Stimulated activated naive CD8-positive, alpha-beta T cell treated with anti-CD3 and anti-CD28 coated beads, Interleukin-15, amount 100 ng/mL, for 72 hours (primary cell): ENCODE measurements around the gene GNL2.

Source experiments
- ATAC-seq: fragments of 150-1000 bp; cut with Tn5 transposase; 2 replicates; pipeline ENCODE4 v1.10.0; 2021; ENCODE audit warnings: mild to moderate bottlenecking, moderate library complexity
- DNase-seq, 2 donors: peaks; one replicate each; pipeline ENCODE4 v3.0.0; 2021 to 2022
- H3K27ac Mint-ChIP-seq, 2 donors: one replicate each; pipeline ENCODE4 v1.8.0; 2022; ENCODE audit warnings: mild to moderate bottlenecking in 2 of 2, mixed read lengths in 2 of 2, moderate library complexity in 2 of 2
- H3K27me3 Mint-ChIP-seq: one replicate; pipeline ENCODE4 v1.8.0; 2022; ENCODE audit warnings: mixed read lengths
- H3K4me1 Mint-ChIP-seq: one replicate; pipeline ENCODE4 v1.8.0; 2022; ENCODE audit warnings: mild to moderate bottlenecking, mixed read lengths
- H3K4me3 Mint-ChIP-seq, 2 donors: one replicate each; pipeline ENCODE4 v1.8.0; 2022; ENCODE audit warnings: mild to moderate bottlenecking in 2 of 2, mixed read lengths in 2 of 2, moderate library complexity in 1 of 2
- H3K9me3 Mint-ChIP-seq, 2 donors: one replicate each; pipeline ENCODE4 v1.8.0; 2022; ENCODE audit warnings: mixed read lengths in 2 of 2

The GNL2 gene

DNA sequence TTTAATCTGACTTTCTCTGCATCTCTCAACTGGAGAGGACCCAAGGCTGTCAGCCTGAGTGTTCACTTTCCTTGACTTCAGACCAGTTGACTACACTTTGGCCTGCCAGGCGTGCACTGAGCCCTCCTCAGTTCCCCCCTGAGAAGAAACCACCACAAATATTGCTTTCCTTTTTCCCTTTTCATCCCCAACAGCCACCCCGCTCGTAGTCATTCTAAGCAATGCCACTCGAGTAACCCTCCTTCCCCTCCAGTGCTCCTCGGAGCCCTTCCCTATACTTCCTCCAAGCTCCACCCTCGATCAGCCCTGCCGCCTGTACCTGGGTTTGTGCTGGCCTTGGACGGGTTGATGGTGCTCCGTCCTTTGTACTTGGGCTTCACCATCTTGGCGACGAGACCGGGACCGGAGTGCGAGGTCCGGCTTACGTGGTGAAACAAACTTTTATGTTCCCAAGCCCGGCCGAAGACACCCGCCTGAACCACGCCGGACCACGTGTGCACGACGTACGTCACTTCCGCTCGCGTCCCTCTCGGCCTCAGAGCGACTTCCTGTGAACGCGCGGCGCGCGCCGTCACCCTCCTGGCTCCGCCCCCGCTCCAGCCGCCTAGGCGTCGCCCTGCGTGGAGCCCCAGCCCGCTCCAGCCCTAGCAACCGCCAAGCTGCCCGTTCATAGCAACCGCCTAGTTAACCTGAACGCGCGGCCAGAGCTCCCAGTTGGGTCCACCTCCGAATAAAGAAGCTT, at the start of gene GNL2:
GNL2 (minus strand) TSS at position 498 of the 742 bp plus-strand sequence; CDS start at position 383, 115 bp downstream.
- H3K4me1 Mint-ChIP-seq = peaks cover 29% of the 10 kb centered on the region
- no peaks in the 10 kb centered on the region for H3K9me3 Mint-ChIP-seq
- ATAC-seq (peak; percentile 99), DNase-seq (peak; percentile 93 to 96)
- H3K27ac Mint-ChIP-seq = peak within 1 kb of the TSS; percentile 97 to 98
- peak within 1 kb of the TSS; percentile 97 for H3K4me3 Mint-ChIP-seq
- no peaks in the 10 kb centered on the region for H3K27me3 Mint-ChIP-seq

DNA sequence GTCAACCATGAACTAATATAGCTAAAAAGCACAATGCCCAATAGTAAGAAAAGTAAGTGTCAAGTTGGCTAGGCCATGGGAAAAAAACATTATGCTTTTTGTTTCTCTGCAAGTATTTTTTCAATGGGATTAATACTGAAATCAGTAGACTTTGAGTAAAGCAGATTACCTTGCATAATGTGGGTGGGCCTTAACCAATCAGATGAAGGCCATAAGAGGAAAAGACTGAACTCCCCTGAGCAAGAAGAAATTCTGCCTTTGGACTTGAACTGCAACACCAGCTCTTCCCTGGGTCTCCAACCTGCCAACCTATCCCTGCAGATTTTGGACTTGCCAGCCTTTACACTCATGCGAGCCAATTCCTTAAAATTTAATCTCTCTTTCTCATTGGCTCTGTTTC, 45.3 kb upstream of the GNL2 start:
- Mint-ChIP-seq H3K4me3 (no peak overlapping the region), H3K27ac (no peak overlapping the region), H3K4me1 (no peaks in the 10 kb centered on the region), H3K27me3 (peaks cover 27% of the 10 kb centered on the region), H3K9me3 (no peaks in the 10 kb centered on the region)
- ATAC-seq (no peak), DNase-seq (no peak)

DNA sequence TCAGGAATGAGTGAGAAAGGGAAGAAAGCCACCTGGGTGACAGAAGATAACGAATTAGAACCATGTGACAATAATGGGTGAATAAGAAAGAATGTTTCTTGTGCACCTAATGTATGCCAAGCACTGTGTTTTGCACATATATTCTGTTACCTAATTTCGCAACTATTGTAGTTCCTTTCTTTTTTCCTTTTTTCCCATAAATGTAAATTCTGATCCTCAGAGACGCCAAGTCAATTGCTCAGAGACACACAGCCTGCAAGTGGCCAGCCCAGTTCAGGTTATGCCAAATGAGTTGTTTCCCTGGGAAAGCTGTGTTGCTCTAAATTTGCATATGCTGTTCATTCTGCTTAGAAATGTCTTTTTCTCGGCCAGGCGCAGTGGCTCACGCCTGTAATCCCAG, 40.7 kb upstream of the GNL2 start:
- no peak overlapping the region for H3K4me3 Mint-ChIP-seq
- peaks cover 54% of the 10 kb centered on the region for H3K27me3 Mint-ChIP-seq

DNA sequence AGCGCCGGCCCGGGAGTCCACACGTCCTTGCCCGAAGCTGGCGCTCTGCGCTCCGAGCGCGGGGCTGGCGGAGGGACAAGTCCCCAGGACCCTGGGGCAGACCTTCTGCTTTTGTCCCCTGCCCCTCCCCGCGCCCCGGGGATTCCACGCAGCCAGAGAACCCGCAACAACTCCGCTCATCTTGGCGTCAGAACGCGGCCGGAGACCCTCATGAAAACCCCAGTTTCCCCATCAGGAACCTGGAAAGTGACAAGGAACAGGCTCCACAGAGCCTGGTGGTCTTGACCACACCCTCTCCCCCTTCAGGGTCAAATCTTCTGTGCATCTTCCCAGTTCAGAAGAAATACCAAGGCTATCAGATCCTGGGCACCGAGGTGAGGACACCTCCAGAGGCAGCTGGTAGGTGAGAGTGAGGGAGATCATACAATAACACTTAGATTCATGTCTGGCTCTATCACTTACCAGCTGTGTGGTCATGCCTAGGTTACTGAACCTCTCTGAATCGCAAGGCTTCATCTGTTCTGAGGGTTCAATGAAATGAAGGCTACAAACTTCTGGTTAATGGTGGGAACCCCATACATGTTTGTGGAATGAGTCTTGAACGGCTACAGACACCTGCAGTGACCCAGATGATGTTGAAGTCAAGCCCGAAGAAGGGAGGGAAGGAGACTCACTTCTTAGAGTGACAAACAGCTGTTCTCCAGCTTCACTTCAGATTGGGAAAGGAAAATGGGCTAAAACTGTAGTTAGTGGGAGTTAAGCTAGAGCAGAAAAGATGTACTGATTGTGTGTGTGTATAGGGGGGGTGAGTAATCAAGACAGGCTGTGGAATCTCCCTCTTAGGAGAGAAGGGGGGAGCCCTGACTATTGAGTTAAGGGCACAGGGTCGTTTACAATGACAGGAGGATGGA, 39.5 kb upstream of the GNL2 start:
- H3K9me3 Mint-ChIP-seq = no peaks in the 10 kb centered on the region
- no peak for ATAC-seq
- peaks cover 66% of the 10 kb centered on the region for H3K27me3 Mint-ChIP-seq
- H3K4me1 Mint-ChIP-seq = peaks cover 27% of the 10 kb centered on the region
- DNase-seq = no peak
- H3K27ac Mint-ChIP-seq = no peak overlapping the region
- H3K4me3 Mint-ChIP-seq = peak overlapping the region; percentile 28 to 36

More for the DNA sequence above, 40.7 kb upstream of the GNL2 start:
- Mint-ChIP-seq H3K27ac (no peak overlapping the region), H3K4me1 (peaks cover 27% of the 10 kb centered on the region), H3K9me3 (no peaks in the 10 kb centered on the region)
- DNase-seq (no peak), ATAC-seq (no peak)

DNA sequence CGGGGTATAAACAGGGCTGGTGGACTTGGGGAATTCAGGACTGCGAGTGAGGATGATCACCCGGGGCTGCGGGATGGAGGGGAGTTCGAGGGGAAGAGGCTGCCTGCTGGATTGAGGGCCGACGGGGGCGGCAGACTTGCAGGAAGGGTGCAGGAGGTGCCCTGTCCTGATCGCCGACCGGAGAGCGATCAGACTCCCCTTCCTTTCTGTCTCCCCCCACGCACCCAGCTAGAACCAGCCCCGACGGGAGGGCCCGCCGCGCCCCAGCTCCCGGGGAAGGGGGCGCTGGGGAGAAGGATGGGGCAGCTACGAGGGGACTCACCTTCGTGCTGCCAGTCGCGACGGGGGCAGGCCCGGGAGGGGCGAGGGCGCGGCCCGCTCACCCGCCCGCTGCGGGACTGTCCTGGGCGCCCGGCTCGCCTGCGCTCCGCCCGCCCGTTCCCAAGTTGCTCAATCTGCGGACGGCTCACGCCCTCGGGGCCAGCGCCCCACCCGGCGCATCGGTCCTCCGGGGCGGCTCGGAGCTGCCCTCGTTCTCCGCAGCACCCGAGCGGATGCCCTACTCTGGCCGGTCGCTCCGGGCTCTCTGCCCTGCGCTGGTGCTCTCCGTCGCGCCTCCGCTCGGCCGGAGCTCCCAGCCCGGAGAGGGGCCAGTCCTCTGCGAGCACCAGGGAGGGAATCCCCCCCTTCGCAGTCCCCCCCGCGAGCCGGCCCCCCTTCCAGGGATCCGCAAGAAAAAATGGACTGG, 38.7 kb upstream of the GNL2 start, which contains the start of gene RSPO1:
RSPO1 (minus strand) TSS at position 649 of the 748 bp plus-strand sequence. CDS start 5,231 bp downstream, outside the sequence.
- ATAC-seq (peak; percentile 72), DNase-seq (no peak)
- no peak within 1 kb of the TSS for H3K27ac Mint-ChIP-seq
- H3K27me3 Mint-ChIP-seq = peaks cover 75% of the 10 kb centered on the region
- peaks cover 27% of the 10 kb centered on the region for H3K4me1 Mint-ChIP-seq
- peak within 1 kb of the TSS; percentile 32 to 36 for H3K4me3 Mint-ChIP-seq
- H3K9me3 Mint-ChIP-seq = no peaks in the 10 kb centered on the region

DNA sequence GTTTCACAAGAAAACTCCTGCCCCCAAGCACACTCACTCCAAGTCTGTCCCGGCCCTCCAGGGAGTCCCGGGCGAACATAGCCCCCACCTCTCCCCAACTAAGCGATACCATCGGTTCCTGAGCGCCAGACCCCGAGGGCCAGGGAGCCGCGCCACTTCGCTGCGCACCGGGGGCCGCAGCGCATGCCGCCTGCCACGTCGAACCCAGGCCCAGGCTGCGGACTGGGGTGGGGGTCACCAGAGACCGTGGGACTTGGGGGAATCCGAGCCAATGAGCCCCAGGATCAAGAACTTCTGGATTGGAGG, 38.2 kb upstream of the GNL2 start:
- DNase-seq = no peak
- H3K4me3 Mint-ChIP-seq = peak overlapping the region in 1 of 2 donors; percentile 32
- H3K4me1 Mint-ChIP-seq = peaks cover 27% of the 10 kb centered on the region

DNA sequence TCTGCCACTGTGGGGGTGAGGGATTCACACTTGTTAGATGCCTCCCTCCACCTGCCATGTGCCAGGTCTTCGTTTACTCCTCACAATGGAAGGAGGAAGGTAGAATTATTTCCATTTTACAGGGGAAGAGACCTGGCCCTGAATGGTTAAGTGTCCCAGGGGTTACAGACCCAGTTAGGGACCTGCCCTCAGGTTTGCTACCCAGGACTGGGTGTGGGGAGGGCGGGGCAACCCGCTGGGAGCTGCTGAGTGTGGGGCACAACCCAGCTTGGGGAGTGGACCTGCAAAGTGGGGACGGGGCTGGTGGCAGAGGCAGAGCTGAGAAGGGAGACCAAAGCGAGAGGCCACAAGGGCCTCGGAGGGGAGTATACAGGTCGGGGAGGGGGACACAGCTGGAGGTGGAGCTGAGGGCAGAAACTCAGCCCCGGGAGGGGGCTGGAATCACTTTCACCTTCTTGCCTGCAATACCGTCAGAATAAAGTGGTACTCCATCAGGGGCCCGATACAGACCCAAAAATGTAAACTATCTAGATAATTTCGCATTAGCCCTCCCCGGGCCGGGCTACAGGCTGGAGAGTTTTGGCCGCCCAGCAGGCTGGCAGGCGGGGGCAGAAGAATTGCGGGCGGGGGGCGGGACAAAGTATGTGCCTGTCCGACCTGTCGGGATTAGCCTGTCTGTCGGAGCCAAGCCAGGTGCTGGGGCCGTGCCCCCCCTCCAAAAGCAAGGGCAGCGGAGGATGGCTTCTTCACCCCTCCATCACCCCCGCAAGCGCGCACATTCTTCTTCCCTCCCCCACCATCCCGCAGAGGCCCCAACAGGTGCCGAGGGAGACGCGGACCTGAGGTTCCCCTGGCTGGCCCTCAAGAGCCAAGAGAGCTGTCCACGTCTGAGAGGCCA, 37.6 kb upstream of the GNL2 start:
- Mint-ChIP-seq H3K4me3 (no peak overlapping the region), H3K4me1 (peaks cover 27% of the 10 kb centered on the region), H3K27me3 (peaks cover 86% of the 10 kb centered on the region), H3K27ac (no peak overlapping the region), H3K9me3 (no peaks in the 10 kb centered on the region)
- DNase-seq (no peak), ATAC-seq (no peak)

More for the DNA sequence above, 38.2 kb upstream of the GNL2 start:
- Mint-ChIP-seq H3K27ac (no peak overlapping the region), H3K9me3 (no peaks in the 10 kb centered on the region), H3K27me3 (peaks cover 80% of the 10 kb centered on the region)
- ATAC-seq = no peak

DNA sequence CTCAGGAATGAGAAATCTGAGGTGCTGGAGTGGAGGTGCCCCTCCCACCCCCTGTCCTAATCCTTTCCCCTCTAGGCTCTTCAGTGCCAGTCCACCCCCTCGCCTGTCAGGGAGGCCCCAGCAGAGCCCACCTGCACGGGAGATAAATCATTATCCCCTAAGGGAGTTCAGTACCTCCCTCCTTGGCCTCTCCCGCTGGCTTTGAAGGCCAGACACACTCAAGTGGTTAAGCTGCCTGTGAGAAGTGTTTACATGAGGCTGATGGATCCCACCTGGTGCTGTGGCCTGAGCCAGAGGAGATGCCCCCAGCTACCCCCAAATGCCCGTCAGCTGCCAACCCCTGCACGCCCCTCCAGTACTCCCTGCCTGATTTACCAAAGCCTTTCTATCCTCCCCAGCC, 35.3 kb upstream of the GNL2 start:
- H3K4me1 Mint-ChIP-seq = peaks cover 27% of the 10 kb centered on the region
- peaks cover 98% of the 10 kb centered on the region for H3K27me3 Mint-ChIP-seq
- H3K27ac Mint-ChIP-seq = no peak overlapping the region
- no peaks in the 10 kb centered on the region for H3K9me3 Mint-ChIP-seq
- ATAC-seq (no peak), DNase-seq (no peak)
- H3K4me3 Mint-ChIP-seq = no peak overlapping the region

DNA sequence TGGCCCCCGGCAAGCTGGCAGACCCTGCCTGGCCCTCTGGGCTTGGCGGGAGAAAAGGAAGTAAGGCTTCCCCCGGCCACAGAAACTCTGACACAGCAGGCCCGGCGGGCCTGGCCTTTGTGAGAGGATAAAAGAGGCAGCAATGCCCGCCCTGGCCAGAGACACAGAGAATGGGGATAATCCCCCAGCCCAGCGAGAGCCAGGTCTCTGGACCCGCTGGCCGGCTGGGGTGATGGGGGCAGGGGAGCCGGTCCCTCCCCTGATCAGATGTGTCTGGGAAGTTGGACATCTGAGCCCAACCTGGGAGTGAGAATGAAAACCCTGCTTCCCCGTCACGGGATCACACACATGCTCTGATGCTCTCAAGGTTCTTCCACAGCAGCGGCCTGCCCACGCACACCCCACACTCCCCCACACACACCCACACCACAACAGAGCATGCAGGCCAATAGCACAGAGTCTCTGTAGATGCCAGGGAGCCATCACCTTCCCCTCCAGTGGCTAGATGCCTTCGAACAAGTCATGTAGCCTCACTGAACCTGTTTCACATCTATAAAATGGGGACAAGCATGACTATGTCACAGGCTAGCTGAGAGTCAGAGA, 34.8 kb upstream of the GNL2 start:
- no peak for ATAC-seq
- H3K4me3 Mint-ChIP-seq = no peak overlapping the region
- H3K9me3 Mint-ChIP-seq = no peaks in the 10 kb centered on the region
- peaks cover 25% of the 10 kb centered on the region for H3K4me1 Mint-ChIP-seq
- peaks cover 95% of the 10 kb centered on the region for H3K27me3 Mint-ChIP-seq
- DNase-seq = no peak
- peak overlapping the region in 1 of 2 donors; percentile 37 for H3K27ac Mint-ChIP-seq

DNA sequence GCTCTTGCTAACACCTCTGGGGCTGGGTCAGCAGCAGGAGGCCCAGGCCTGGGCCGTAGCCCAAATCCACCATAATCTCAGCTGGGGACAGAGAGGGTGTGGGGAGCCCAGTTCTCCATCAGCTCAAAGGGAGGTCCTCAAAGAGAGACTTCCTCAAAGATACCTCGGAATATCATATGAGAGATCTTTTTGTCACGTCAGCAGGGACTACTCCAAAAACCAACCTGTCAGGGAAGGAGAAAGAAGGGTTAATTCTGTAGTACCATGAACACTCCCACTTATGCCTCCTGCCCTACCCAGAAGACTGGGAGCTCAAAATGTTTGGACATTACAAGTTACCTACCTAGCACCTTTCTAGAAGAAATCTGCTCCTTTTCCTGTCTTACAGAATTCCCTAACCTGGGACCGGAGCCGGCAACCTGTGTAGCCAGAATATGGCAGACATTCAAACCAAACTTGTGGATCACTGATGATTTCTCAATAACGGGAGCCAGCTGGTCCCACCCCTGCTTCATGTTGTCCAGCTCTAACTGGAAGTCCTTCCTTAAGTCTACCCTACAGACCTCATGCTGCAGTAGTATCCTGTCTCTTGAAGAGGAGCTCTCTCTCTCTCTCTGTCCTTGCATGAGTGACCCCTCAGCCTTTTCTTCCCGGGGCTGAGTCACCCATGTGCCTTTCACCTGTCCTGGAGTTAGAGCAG, 34.1 kb upstream of the GNL2 start:
- peaks cover 93% of the 10 kb centered on the region for H3K27me3 Mint-ChIP-seq
- ATAC-seq = no peak
- DNase-seq = no peak
- no peaks in the 10 kb centered on the region for H3K9me3 Mint-ChIP-seq
- peak overlapping the region in 1 of 2 donors; percentile 31 for H3K27ac Mint-ChIP-seq
- H3K4me1 Mint-ChIP-seq = peaks cover 18% of the 10 kb centered on the region
- H3K4me3 Mint-ChIP-seq = no peak overlapping the region

DNA sequence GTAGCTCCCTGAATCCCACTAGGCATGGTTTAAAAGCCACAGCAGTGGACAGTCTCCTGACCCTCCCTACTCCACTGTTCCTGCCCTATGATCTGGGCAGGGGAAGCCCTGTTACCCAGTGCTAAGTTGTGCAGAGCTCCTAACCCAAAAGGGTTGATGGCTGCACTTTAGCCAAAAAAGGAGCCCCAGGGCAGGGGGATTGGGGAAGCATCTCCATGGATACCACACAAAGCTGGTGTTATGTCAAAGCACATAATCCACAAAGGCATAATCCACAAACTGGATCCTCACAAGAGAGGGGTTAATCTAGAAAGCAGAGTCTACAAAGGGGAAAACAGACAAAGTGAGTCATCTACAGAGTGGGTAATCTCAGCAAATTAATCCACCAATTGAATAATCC, 33.3 kb upstream of the GNL2 start:
- no peak overlapping the region for H3K4me3 Mint-ChIP-seq
- H3K27ac Mint-ChIP-seq = no peak overlapping the region
- DNase-seq (no peak), ATAC-seq (no peak)
- peaks cover 14% of the 10 kb centered on the region for H3K4me1 Mint-ChIP-seq
- H3K9me3 Mint-ChIP-seq = no peaks in the 10 kb centered on the region
- peaks cover 93% of the 10 kb centered on the region for H3K27me3 Mint-ChIP-seq

DNA sequence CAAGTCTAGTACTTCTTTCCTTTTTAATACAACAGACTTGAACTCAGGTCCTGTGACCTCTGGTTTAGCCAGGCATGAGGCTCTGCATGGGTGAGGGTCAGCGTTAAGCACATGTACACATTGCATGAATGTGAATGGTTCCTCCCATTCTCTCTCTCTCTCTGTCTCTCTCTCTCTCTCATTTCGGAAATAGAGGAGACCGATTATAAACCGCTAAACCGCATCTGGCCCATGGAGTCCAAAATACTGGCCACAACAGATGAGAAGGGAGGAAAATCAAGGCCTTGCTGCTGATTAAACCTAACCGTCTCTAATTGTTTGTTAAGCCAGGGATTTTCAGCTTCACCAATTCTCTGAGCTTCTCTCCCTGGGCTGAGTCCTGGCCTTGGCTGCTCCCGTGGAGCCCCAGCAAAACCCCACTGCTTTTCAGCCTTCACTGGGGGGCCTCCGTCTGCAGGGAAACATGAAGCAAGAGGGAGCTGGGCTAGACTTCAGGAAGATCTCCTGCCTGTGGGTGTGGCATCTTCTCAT, 32.4 kb upstream of the GNL2 start:
- DNase-seq = no peak
- Mint-ChIP-seq H3K27ac (no peak overlapping the region), H3K4me3 (no peak overlapping the region), H3K4me1 (peaks cover 5% of the 10 kb centered on the region), H3K9me3 (no peaks in the 10 kb centered on the region), H3K27me3 (peaks cover 84% of the 10 kb centered on the region)
- ATAC-seq = no peak

DNA sequence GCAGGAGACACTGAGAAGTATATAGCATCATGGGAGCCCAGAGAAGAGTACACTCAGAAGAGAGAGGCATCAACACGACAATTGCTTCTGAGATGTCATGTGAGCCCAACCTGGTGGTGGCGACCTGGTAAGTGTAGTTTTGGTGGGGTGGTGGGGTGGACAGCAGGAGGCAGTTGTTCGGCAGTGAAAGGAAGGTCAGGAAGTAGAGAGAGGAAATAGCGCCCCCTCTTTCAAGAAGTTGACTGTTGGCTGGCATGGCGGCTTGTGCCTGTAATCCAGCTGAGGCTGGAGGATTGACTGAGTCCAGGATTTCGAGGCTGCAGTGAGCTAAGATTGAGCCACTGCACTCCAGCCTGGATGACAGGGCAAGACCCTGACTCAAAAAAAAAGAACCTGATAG, 26.4 kb upstream of the GNL2 start:
- Mint-ChIP-seq H3K4me3 (no peak overlapping the region), H3K27me3 (peaks cover 47% of the 10 kb centered on the region), H3K27ac (no peak overlapping the region), H3K4me1 (no peaks in the 10 kb centered on the region), H3K9me3 (no peaks in the 10 kb centered on the region)
- no peak for DNase-seq
- ATAC-seq = no peak
